ENCODE measurements around the gene SRY.
"Not testable (repeated sequence)": the region's sequence is repeated elsewhere in the genome, so short reads cannot be mapped to it uniquely, and the experiment has no call there.

Gene SRY

DNA sequence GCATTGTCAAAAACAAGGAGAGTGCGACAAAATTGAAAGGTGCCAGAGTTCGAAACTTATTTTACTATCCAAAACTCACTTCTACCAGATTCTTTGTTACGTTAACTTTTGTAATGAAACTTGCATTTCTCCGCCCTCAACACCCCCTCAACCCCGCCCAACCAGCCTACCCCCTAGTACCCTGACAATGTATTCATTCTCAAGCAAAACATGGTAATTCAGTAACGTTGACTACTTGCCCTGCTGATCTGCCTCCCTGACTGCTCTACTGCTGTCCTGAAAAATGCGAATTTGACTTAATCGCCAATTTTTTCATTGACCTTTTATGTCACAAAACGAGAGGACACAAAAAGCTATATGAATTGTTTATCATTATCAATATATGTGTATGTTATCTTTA is at the start of gene SRY:
TSS of gene SRY (minus strand) at position 83 of the 400 bp plus-strand sequence. CDS start at position 4, 79 bp downstream.
- POLR2A ChIA-PET (ENCODE audit: low non-redundant PET): no interaction called here
- TF ChIP-seq, protein P1, sequence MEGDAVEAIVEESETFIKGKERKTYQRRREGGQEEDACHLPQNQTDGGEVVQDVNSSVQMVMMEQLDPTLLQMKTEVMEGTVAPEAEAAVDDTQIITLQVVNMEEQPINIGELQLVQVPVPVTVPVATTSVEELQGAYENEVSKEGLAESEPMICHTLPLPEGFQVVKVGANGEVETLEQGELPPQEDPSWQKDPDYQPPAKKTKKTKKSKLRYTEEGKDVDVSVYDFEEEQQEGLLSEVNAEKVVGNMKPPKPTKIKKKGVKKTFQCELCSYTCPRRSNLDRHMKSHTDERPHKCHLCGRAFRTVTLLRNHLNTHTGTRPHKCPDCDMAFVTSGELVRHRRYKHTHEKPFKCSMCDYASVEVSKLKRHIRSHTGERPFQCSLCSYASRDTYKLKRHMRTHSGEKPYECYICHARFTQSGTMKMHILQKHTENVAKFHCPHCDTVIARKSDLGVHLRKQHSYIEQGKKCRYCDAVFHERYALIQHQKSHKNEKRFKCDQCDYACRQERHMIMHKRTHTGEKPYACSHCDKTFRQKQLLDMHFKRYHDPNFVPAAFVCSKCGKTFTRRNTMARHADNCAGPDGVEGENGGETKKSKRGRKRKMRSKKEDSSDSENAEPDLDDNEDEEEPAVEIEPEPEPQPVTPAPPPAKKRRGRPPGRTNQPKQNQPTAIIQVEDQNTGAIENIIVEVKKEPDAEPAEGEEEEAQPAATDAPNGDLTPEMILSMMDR (conservative IDR thresholded peaks at IDR 0.05; ENCODE audit: low read depth): no peak
- no peak for DNase-seq (ENCODE audit: low spot score)
- CTCF ChIA-PET: no interaction called here
- no peak within 1 kb of the TSS for H3K27ac ChIP-seq

DNA sequence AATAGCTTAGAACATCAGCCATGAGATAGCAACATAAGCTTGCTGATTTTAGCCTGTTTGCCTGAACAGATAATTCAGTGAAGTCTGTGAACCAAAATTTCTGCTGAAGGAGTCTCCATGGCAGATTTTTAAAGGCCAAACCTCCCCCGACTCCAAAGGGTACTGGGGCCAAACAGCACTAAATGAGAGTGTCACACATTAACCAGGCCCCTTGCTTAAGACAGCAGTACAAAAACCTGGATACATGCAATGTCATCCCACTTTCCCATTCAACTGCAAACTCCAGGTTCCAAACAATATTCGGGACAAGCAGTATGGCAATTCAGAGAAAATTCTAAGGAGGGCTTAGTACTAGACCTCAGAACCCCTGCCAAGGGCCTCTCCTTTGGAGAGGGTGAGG is 49.6 kb upstream of the SRY start:
- DNase-seq (ENCODE audit: low spot score): no peak
- POLR2A ChIA-PET (ENCODE audit: low non-redundant PET): no interaction called here
- TF ChIP-seq, protein P1 (conservative IDR thresholded peaks at IDR 0.05; ENCODE audit: low read depth): no peak
- no peak overlapping the region for H3K27ac ChIP-seq
- CTCF ChIA-PET: no interaction called here

DNA sequence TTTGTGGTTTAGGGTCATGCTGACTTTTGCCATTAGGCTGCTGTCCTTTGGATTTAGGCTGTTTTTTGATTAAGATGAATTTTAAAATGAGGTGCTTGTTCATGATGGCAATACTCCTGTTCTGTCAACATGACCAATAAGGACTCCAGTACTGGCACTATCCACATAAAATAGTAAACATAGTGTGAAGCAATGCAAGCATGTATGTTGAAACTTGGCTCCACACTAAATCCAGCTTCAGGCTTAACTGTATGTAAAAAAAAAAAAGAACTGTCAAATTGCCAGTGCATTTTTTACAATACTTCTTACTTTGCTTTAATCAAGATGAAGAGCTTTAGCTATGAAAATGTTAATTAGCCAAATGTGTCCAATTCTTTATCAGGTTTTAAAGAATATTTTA is 47.7 kb upstream of the SRY start:
- CTCF ChIA-PET: no interaction called here
- TF ChIP-seq, protein P1 (conservative IDR thresholded peaks at IDR 0.05; ENCODE audit: low read depth): no peak

DNA sequence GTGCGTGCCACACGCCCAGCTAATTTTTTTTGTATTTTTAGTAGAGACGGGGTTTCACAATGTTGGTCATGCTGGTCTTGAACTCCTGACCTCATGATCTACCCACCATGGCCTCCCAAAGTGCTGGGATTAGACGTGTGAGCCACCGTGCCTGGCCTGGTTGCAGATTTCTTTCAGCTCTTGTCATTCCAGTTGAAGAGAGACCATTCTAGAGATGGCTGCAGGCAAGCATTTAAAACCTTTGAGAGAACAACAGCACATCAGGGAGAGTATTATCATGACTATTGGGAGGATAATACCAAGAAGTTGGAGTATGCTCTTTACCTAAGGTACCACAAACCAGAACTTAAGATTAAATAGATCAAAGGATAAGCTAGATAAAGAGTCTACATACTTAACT is 41.0 kb upstream of the SRY start:
- TF ChIP-seq, protein P1 (conservative IDR thresholded peaks at IDR 0.05; ENCODE audit: low read depth): no peak
- ChIA-PET POLR2A (ENCODE audit: low non-redundant PET) (no interaction called here), CTCF (no interaction called here)
- no peak for DNase-seq (ENCODE audit: low spot score)
- H3K27ac ChIP-seq: no peak overlapping the region

More for the DNA sequence above, 47.7 kb upstream of the SRY start:
- POLR2A ChIA-PET (ENCODE audit: low non-redundant PET): no interaction called here
- no peak for DNase-seq (ENCODE audit: low spot score)
- H3K27ac ChIP-seq: no peak overlapping the region

DNA sequence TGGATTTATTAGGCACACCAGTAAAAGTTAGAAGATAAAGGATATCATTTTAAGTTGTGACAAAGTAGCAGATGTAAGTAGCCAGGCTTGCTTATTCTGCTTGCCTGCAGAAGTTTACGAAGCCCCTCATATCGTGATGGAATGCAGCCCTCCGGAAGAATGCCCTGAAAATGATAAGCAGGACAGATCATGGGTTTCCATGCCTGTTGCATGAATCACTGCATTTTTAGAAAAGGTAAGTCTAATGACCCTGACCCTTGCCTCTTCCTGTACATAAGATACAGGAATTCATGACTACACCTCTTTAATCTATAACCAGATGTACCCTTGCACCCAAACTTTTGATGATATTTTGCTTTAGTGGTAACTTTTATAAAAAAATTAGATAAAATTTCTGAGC is 37.0 kb upstream of the SRY start:
- POLR2A ChIA-PET (ENCODE audit: low non-redundant PET): no interaction called here
- no peak for DNase-seq (ENCODE audit: low spot score)
- H3K27ac ChIP-seq: no peak overlapping the region
- TF ChIP-seq, protein P1 (conservative IDR thresholded peaks at IDR 0.05; ENCODE audit: low read depth): no peak
- CTCF ChIA-PET: no interaction called here

DNA sequence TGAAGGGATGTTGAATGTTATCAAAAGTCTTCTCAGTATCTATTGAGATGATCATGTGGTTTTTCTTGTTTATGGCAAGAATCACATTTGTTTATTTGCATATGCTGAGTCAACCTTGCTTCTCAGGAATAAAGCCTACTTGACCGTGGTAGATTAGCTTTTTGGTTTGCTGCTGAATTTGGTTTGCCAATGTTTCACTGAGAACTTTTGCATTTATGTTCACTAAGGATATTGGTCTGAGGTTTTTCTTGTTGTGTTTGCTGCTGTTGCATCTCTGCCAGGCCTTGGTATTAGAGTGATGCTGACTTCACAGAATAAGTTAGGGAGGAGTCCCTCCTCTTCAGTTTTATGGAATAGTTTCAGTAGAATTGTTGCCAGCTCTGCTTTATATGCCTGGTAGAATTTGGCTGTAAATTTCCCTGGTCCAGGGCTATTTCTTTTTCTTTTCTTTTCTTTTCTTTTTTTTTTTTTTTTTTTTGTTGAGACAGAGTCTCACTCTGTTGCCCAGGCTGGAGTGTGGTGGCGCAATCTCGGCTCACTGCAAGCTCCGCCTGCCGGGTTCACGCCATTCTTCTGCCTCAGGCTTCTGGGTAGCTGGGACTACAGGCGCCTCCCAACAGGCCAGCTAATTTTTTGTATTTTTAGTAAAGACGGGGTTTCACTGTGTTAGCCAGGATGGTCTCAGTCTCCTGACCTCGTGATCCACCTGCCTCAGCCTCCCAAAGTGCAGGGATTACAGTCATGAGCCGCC is 29.8 kb upstream of the SRY start:
- H3K27ac ChIP-seq; DNase-seq (ENCODE audit: low spot score); POLR2A ChIA-PET (ENCODE audit: low non-redundant PET); CTCF ChIA-PET: not testable (repeated sequence)

DNA sequence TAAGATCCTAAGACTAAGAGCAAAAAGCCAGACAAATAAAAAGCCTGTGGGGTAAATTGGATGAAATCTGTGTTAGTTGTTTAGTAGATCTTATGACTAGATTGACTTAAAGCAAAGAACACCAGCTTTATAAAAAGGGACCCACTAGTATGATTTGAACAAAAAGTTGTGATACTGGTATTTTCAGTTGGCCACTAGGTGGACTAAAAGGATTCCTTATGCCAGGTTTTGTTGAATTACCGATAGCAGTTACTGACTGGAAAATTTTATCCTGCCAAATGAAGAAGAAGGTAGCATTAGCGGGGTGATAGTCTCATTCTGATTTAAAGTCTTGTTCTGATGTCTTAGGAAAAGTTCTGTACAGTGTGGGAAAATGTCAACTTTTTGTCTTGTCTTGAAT is 12.8 kb upstream of the SRY start:
- ChIA-PET POLR2A (ENCODE audit: low non-redundant PET) (no interaction called here), CTCF (no interaction called here)
- no peak overlapping the region for H3K27ac ChIP-seq
- DNase-seq (ENCODE audit: low spot score): no peak
- TF ChIP-seq, protein P1 (conservative IDR thresholded peaks at IDR 0.05; ENCODE audit: low read depth): no peak

All from RWPE1 (cell line).